Fibroblast of villous mesenchyme (primary cell): ENCODE measurements around the gene RNF166. TPM values are rescaled to one million over a fixed set of nuclear protein-coding genes. Genes with fewer than 3 reads are reported as not detected.
A peak's percentile ranks its signal among the peaks of the same experiment; 100 is the strongest.
"Not testable (repeated sequence)": the region's sequence is repeated elsewhere in the genome, so short reads cannot be mapped to it uniquely, and the experiment has no call there.

ENCODE experiments used
- DNase-seq: peaks from one replicate; pipeline ENCODE4 v3.0.0-alpha.2; 2010; ENCODE audit warnings: low read depth
- H3K4me3 ChIP-seq: 2 replicates; pipeline ENCODE4 v1.5.1; 2011; ENCODE audit warnings: low read depth, mild to moderate bottlenecking, low read length
- CTCF ChIP-seq: IDR thresholded peaks from 2 replicates; pipeline ENCODE4 v1.5.1; 2012; ENCODE audit warnings: low read depth, mild to moderate bottlenecking, low read length; ENCODE audit not compliant: insufficient read depth
- total RNA-seq: library from RNA; depleted of rRNA; stranded (reverse); fragments of >200 nt; gene quantifications from 2 replicates; pipeline ENCODE4 v1.2.3, GENCODE V29; 2012

Gene RNF166
- total RNA-seq, 1 donor: 13.0 TPM

- no peak for DNase-seq
- no peak overlapping the region for H3K4me3 ChIP-seq
- TF ChIP-seq CTCF: peak; percentile 2
Measured at GRCh38 chr16:88672776-88673175, 33.4 kb downstream of the RNF166 start.

- DNase-seq: no peak
- H3K4me3 ChIP-seq: no peak overlapping the region
- no peak for TF ChIP-seq CTCF
Measured at GRCh38 chr16:88671806-88672205, 34.4 kb downstream of the RNF166 start.

GRCh38 chr16:88669980-88670379 is 36.2 kb downstream of the RNF166 start:
- H3K4me3 ChIP-seq: no peak overlapping the region
- no peak for DNase-seq
- TF ChIP-seq CTCF: no peak

GRCh38 chr16:88669493-88669892 is 36.7 kb downstream of the RNF166 start:
- DNase-seq, H3K4me3 ChIP-seq: not testable (repeated sequence)

GRCh38 chr16:88667461-88667860 is 38.7 kb downstream of the RNF166 start:
- peak; percentile 40 for DNase-seq
- TF ChIP-seq CTCF: peak; percentile 35
- no peak overlapping the region for H3K4me3 ChIP-seq

- no peak for DNase-seq
- TF ChIP-seq CTCF: no peak
- H3K4me3 ChIP-seq: no peak overlapping the region
Measured at GRCh38 chr16:88665570-88665969, 40.6 kb downstream of the RNF166 start.

GRCh38 chr16:88665148-88665547 is 41.1 kb downstream of the RNF166 start:
- no peak for DNase-seq
- no peak for TF ChIP-seq CTCF
- no peak overlapping the region for H3K4me3 ChIP-seq
